ENCODE measurements around the gene INMT.
A peak's percentile ranks its signal among the peaks of the same experiment; 100 is the strongest.

INMT gene

GRCh38 chr7:30728591-30729100, 23.3 kb upstream of the INMT start:
- DNase-seq (ENCODE audit: low read depth) = no peak

GRCh38 chr7:30729642-30730041, 22.3 kb upstream of the INMT start:
- no peak for DNase-seq (ENCODE audit: low read depth)

- no peak for DNase-seq (ENCODE audit: low read depth)
Observed at GRCh38 chr7:30730097-30730496, 21.8 kb upstream of the INMT start.

GRCh38 chr7:30730996-30731395, 20.9 kb upstream of the INMT start:
- DNase-seq (ENCODE audit: low read depth) = no peak

- DNase-seq (ENCODE audit: low read depth) = no peak
Observed at GRCh38 chr7:30731581-30731980, 20.4 kb upstream of the INMT start.

- DNase-seq (ENCODE audit: low read depth) = no peak
Observed at GRCh38 chr7:30732606-30733005, 19.3 kb upstream of the INMT start.

GRCh38 chr7:30733216-30733615, 18.7 kb upstream of the INMT start:
- no peak for DNase-seq (ENCODE audit: low read depth)

- no peak for DNase-seq (ENCODE audit: low read depth)
Observed at GRCh38 chr7:30733691-30734090, 18.2 kb upstream of the INMT start.

GRCh38 chr7:30734497-30734896, 17.4 kb upstream of the INMT start:
- no peak for DNase-seq (ENCODE audit: low read depth)

- DNase-seq (ENCODE audit: low read depth) = no peak
Observed at GRCh38 chr7:30735631-30736030, 16.3 kb upstream of the INMT start.

- DNase-seq (ENCODE audit: low read depth) = no peak
Observed at GRCh38 chr7:30736291-30736690, 15.6 kb upstream of the INMT start.

- DNase-seq (ENCODE audit: low read depth) = no peak
Observed at GRCh38 chr7:30738026-30738915, 13.7 kb upstream of the INMT start.

GRCh38 chr7:30739691-30740090, 12.2 kb upstream of the INMT start:
- no peak for DNase-seq (ENCODE audit: low read depth)

- peak; percentile 62 for DNase-seq (ENCODE audit: low read depth)
Observed at GRCh38 chr7:30740417-30741181, 11.3 kb upstream of the INMT start.

GRCh38 chr7:30741289-30741688, 10.6 kb upstream of the INMT start:
- DNase-seq (ENCODE audit: low read depth) = no peak

GRCh38 chr7:30743371-30744074, 8.4 kb upstream of the INMT start:
- DNase-seq (ENCODE audit: low read depth) = no peak

GRCh38 chr7:30744075-30744417, 7.9 kb upstream of the INMT start:
- DNase-seq (ENCODE audit: low read depth) = no peak

- DNase-seq (ENCODE audit: low read depth) = no peak
Observed at GRCh38 chr7:30745261-30745941, 6.5 kb upstream of the INMT start.

GRCh38 chr7:30750010-30750409, 1.9 kb upstream of the INMT start:
- DNase-seq (ENCODE audit: low read depth) = no peak

- DNase-seq (ENCODE audit: low read depth) = no peak
Observed at GRCh38 chr7:30750683-30751650, 968 bp upstream of the INMT start.

GRCh38 chr7:30752484-30752883, 549 bp downstream of the INMT start:
- DNase-seq (ENCODE audit: low read depth) = no peak
